IPS DF 19.7 (cell line): ENCODE measurements around the gene KLHL18.
"Not testable (repeated sequence)": the region's sequence is repeated elsewhere in the genome, so short reads cannot be mapped to it uniquely, and the experiment has no call there.

ENCODE experiments used
- DNase-seq: peaks from one replicate; pipeline ENCODE4 v3.0.0-alpha.2; 2013; ENCODE audit warnings: low read depth, low spot score

The KLHL18 gene

GRCh38 chr3:47359323-47359722, 76.6 kb downstream of the KLHL18 start:
- no peak for DNase-seq

- not testable (repeated sequence) for DNase-seq
These were observed 77.4 kb downstream of the KLHL18 start for GRCh38 chr3:47360110-47360517.

- no peak for DNase-seq
These were observed 80.0 kb downstream of the KLHL18 start for GRCh38 chr3:47362701-47363100.

GRCh38 chr3:47365213-47366153, 82.7 kb downstream of the KLHL18 start:
- DNase-seq, result no peak

GRCh38 chr3:47366833-47367232, 84.1 kb downstream of the KLHL18 start:
- DNase-seq, result no peak

GRCh38 chr3:47367631-47368030, 84.9 kb downstream of the KLHL18 start:
- DNase-seq, result no peak

- DNase-seq, result not testable (repeated sequence)
These were observed 87.3 kb downstream of the KLHL18 start for GRCh38 chr3:47370020-47370419.

GRCh38 chr3:47370887-47371697, 88.3 kb downstream of the KLHL18 start:
- DNase-seq, result no peak

GRCh38 chr3:47374587-47374986, 91.8 kb downstream of the KLHL18 start:
- DNase-seq, result no peak

GRCh38 chr3:47376393-47376792, 93.6 kb downstream of the KLHL18 start:
- DNase-seq, result no peak

GRCh38 chr3:47377186-47377585, 94.4 kb downstream of the KLHL18 start:
- no peak for DNase-seq

- no peak for DNase-seq
These were observed 96.1 kb downstream of the KLHL18 start for GRCh38 chr3:47378869-47379268.

GRCh38 chr3:47379411-47379899, 96.7 kb downstream of the KLHL18 start:
- DNase-seq, result no peak

GRCh38 chr3:47380026-47380600, 97.4 kb downstream of the KLHL18 start:
- no peak for DNase-seq

- peak; percentile 91 for DNase-seq
These were observed 98.0 kb downstream of the KLHL18 start, which contains the start of gene PTPN23 for GRCh38 chr3:47380601-47381316. TSS of gene PTPN23 (plus strand) at chr3:47381021. CDS start at chr3:47381097, 76 bp downstream.

GRCh38 chr3:47381317-47382157, 98.8 kb downstream of the KLHL18 start:
- no peak for DNase-seq

GRCh38 chr3:47384425-47384824, 101.7 kb downstream of the KLHL18 start:
- DNase-seq, result no peak

- no peak for DNase-seq
These were observed 102.3 kb downstream of the KLHL18 start for GRCh38 chr3:47385007-47385406.

GRCh38 chr3:47385796-47386195, 103.1 kb downstream of the KLHL18 start:
- DNase-seq, result no peak

- no peak for DNase-seq
These were observed 110.2 kb downstream of the KLHL18 start for GRCh38 chr3:47392933-47393332.
